Measurements from ENCODE around the gene ASB8. TPM values are rescaled to one million over a fixed set of nuclear protein-coding genes. Genes with fewer than 3 reads are reported as not detected.

ASB8 gene
- total and polyA plus RNA-seq, 9 of the 15 experiments (the other 6 are each of a cell fraction or from before 2014, with no cell fraction given), result 13.3 to 29.0 (median 19.6) TPM

DNA sequence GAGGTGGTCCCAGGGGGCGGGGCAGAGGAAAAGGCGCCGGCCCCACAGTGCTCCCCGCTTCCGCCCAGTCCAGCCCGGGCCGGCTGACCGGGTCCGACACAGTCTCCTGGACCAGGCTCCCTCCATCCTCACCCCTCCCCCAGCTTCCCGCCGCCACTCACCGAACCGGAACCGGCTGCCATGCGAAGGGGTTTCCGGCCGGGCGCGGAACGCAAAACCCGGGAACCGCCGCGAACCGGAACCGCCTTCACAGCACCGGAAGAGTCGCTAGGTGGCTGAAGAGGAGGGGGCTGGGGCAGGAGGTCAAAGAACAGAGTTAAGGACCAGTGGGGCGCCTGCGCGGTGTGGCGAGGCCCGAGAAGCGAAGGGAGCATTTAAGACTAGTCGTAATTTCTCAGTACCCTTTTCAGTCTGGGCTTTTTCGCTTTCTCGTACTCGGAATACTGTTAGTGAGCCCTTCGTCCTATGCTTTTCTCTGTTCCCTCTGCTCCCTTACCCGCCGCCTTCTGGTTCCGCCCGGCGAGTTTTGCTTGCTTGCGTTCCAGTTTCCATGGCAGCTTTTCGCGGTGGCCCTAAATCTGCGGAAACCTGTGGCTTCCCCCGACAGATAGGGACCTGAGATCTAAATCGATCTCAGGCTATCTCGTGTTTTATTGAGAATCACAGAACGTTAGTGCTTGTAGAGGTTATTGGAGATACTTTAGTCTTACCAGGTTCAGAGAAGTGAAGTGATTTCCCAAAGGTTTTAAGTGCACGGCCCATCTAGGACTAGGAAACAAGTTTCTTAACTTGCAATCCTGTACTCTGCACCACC is 51.2 kb downstream of the ASB8 start, which contains the start of gene SENP1 (continued):
- peak; percentile 83 for TF ChIP-seq FOXJ3 (CRISPR knock-in tag; IDR thresholded peaks at IDR 0.05)
- 0 out of 2 replicates have a peak, but pooled peaks have one; percentile 39 for TF ChIP-seq FOXP1 (CRISPR knock-in tag; IDR thresholded peaks at IDR 0.05)
- peak; percentile 61; the same call in 1 of the 2 replicates for TF ChIP-seq GTF2F1 (IDR thresholded peaks at IDR 0.05; ENCODE audit: low read depth, low read length)
- TF ChIP-seq MCM2 (IDR thresholded peaks at IDR 0.05; ENCODE audit: low read depth), result no peak
- peak; percentile 65 to 80; a peak in 3 of 4 replicates for TF ChIP-seq TEAD1 (CRISPR knock-in tag; IDR thresholded peaks at IDR 0.05)
- 0 out of 2 replicates have a peak, but pooled peaks have one; percentile 36 for TF ChIP-seq MEF2D (tag; conservative IDR thresholded peaks at IDR 0.05; ENCODE audit: low read depth)
- TF ChIP-seq NR1H2 (CRISPR knock-in tag; IDR thresholded peaks at IDR 0.05), result no peak; the same call in 1 of the 2 replicates
- TF ChIP-seq, protein P1, sequence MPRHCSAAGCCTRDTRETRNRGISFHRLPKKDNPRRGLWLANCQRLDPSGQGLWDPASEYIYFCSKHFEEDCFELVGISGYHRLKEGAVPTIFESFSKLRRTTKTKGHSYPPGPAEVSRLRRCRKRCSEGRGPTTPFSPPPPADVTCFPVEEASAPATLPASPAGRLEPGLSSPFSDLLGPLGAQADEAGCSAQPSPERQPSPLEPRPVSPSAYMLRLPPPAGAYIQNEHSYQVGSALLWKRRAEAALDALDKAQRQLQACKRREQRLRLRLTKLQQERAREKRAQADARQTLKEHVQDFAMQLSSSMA (CRISPR knock-in tag; IDR thresholded peaks at IDR 0.05), result 0 out of 2 replicates have a peak, but pooled peaks have one; percentile 70
- peak; percentile 82; the same call in 1 of the 2 replicates for TF ChIP-seq MTA3 (IDR thresholded peaks at IDR 0.05; ENCODE audit: borderline replicate concordance)
- TF ChIP-seq ZNF785 (CRISPR knock-in tag; IDR thresholded peaks at IDR 0.05), result no peak
- TF ChIP-seq ELF4 (CRISPR knock-in tag; IDR thresholded peaks at IDR 0.05), result no peak
- TF ChIP-seq MCM3 (IDR thresholded peaks at IDR 0.05), result no peak
- no peak for TF ChIP-seq ETS2 (tag; IDR thresholded peaks at IDR 0.05; ENCODE audit: borderline replicate concordance, poor library complexity, severe bottlenecking)
- TF ChIP-seq, protein P2, sequence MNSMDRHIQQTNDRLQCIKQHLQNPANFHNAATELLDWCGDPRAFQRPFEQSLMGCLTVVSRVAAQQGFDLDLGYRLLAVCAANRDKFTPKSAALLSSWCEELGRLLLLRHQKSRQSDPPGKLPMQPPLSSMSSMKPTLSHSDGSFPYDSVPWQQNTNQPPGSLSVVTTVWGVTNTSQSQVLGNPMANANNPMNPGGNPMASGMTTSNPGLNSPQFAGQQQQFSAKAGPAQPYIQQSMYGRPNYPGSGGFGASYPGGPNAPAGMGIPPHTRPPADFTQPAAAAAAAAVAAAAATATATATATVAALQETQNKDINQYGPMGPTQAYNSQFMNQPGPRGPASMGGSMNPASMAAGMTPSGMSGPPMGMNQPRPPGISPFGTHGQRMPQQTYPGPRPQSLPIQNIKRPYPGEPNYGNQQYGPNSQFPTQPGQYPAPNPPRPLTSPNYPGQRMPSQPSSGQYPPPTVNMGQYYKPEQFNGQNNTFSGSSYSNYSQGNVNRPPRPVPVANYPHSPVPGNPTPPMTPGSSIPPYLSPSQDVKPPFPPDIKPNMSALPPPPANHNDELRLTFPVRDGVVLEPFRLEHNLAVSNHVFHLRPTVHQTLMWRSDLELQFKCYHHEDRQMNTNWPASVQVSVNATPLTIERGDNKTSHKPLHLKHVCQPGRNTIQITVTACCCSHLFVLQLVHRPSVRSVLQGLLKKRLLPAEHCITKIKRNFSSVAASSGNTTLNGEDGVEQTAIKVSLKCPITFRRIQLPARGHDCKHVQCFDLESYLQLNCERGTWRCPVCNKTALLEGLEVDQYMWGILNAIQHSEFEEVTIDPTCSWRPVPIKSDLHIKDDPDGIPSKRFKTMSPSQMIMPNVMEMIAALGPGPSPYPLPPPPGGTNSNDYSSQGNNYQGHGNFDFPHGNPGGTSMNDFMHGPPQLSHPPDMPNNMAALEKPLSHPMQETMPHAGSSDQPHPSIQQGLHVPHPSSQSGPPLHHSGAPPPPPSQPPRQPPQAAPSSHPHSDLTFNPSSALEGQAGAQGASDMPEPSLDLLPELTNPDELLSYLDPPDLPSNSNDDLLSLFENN (IDR thresholded peaks at IDR 0.05; ENCODE audit: low read depth in 2 of 2, low read length in 2 of 2), result no peak
- TF ChIP-seq HEY1 (CRISPR knock-in tag; IDR thresholded peaks at IDR 0.05; ENCODE audit: borderline replicate concordance), result no peak
- TF ChIP-seq, protein P3, sequence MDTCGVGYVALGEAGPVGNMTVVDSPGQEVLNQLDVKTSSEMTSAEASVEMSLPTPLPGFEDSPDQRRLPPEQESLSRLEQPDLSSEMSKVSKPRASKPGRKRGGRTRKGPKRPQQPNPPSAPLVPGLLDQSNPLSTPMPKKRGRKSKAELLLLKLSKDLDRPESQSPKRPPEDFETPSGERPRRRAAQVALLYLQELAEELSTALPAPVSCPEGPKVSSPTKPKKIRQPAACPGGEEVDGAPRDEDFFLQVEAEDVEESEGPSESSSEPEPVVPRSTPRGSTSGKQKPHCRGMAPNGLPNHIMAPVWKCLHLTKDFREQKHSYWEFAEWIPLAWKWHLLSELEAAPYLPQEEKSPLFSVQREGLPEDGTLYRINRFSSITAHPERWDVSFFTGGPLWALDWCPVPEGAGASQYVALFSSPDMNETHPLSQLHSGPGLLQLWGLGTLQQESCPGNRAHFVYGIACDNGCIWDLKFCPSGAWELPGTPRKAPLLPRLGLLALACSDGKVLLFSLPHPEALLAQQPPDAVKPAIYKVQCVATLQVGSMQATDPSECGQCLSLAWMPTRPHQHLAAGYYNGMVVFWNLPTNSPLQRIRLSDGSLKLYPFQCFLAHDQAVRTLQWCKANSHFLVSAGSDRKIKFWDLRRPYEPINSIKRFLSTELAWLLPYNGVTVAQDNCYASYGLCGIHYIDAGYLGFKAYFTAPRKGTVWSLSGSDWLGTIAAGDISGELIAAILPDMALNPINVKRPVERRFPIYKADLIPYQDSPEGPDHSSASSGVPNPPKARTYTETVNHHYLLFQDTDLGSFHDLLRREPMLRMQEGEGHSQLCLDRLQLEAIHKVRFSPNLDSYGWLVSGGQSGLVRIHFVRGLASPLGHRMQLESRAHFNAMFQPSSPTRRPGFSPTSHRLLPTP (IDR thresholded peaks at IDR 0.05; ENCODE audit: borderline replicate concordance, extremely low read depth, insufficient read length), result no peak
- no peak for TF ChIP-seq PTTG1 (tag; IDR thresholded peaks at IDR 0.05; ENCODE audit: low read depth)
- TF ChIP-seq STAG1 (CRISPR knock-in tag; IDR thresholded peaks at IDR 0.05; ENCODE audit: borderline replicate concordance), result no peak
- TF ChIP-seq, protein P4, sequence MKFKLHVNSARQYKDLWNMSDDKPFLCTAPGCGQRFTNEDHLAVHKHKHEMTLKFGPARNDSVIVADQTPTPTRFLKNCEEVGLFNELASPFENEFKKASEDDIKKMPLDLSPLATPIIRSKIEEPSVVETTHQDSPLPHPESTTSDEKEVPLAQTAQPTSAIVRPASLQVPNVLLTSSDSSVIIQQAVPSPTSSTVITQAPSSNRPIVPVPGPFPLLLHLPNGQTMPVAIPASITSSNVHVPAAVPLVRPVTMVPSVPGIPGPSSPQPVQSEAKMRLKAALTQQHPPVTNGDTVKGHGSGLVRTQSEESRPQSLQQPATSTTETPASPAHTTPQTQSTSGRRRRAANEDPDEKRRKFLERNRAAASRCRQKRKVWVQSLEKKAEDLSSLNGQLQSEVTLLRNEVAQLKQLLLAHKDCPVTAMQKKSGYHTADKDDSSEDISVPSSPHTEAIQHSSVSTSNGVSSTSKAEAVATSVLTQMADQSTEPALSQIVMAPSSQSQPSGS (CRISPR knock-in tag; IDR thresholded peaks at IDR 0.05), result no peak
